A375 (cell line): ENCODE measurements around the gene SH3BGRL3. TPM values are rescaled to one million over a fixed set of nuclear protein-coding genes. Genes with fewer than 3 reads are reported as not detected.

ENCODE experiments used
- total RNA-seq: library from RNA; depleted of rRNA; stranded (reverse); fragments of >200 nt; shearing (Covaris generic); gene quantifications from 2 replicates; pipeline ENCODE4 v1.2.3, GENCODE V29; 2014; rRNA removed

Gene SH3BGRL3
- total RNA-seq, result 113 and 170 TPM in 2 replicates

DNA sequence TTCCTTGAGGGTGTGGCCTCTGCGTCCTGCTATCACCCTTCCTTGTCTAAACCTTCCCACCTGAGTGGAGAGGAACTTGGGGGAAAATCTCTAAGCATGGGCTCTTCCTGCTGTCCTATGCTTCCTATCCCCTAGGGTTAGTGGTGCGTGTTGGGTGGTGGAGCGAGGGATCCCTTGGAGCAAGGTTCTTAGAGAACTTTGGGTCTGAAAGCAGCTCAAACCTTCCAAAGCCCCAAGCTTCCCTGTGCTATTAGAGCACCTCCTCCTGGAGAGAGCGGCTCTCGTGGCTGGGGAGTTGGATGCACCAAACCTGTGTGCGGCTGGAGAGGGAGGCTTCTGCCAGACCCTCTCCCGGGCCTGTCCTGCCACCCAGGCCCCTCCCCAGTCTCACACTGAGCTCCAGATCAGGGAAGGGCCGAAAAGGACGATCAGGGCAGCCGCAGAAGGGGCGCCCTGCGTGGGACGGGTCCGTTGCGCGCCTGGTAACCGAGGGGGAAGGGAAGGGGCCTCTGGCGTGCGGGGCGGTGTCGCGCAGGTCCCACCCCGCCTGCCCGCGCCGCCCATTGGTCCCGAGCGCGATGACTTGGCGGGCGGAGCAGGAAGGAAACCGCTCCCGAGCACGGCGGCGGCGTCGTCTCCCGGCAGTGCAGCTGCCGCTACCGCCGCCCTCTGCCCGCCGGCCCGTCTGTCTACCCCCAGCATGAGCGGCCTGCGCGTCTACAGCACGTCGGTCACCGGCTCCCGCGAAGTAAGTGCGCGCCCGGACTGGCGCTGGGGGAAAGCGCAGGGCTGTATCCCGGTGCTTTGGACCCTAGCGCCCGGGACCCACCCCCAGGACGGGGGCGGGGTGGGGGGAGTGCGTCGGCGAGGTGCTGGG, at the start of gene SH3BGRL3:
SH3BGRL3 (plus strand) TSS at position 631 of the 877 bp plus-strand sequence; CDS start at position 701, 70 bp downstream.

DNA sequence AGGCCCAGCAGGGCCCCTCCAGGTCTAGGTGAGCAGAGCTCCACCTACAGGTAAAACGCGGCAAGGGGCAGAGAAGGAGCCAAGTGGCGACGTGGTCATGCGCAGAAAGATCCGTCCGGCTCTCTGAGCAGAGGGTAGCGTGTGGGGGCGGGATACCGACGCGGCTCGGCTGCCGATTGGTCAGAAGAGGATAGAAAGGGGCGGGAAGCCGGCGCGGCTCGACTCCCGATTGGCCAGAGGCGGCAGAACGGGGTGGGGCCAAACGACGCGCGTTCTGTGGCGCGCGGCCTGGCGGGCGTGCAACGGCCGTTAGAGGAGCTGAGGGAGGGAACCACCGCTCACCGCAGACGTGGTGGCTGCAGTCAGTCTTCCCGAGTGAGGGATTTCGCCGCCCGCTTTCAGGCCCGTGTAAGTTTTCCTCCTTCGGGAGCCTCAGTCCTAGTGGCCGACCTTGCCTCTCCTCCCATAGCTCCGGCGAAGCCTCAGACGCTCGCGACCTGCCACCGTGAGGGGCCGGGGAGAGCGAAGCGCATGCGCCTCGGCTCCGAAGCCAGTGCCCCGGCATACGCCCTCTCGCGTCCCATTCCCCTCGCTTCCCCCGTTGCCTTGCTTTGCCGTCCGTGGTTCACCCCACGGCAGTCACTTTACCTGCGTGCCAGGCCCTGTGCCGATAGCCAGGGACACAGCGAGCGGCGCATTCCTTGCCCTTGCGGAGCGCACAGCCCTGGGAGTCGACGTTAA, 45.8 kb upstream of the SH3BGRL3 start, which contains the start of gene CEP85:
CEP85 (plus strand) TSS at position 298 of the 741 bp plus-strand sequence. CDS start 5,584 bp downstream, outside the sequence.

DNA sequence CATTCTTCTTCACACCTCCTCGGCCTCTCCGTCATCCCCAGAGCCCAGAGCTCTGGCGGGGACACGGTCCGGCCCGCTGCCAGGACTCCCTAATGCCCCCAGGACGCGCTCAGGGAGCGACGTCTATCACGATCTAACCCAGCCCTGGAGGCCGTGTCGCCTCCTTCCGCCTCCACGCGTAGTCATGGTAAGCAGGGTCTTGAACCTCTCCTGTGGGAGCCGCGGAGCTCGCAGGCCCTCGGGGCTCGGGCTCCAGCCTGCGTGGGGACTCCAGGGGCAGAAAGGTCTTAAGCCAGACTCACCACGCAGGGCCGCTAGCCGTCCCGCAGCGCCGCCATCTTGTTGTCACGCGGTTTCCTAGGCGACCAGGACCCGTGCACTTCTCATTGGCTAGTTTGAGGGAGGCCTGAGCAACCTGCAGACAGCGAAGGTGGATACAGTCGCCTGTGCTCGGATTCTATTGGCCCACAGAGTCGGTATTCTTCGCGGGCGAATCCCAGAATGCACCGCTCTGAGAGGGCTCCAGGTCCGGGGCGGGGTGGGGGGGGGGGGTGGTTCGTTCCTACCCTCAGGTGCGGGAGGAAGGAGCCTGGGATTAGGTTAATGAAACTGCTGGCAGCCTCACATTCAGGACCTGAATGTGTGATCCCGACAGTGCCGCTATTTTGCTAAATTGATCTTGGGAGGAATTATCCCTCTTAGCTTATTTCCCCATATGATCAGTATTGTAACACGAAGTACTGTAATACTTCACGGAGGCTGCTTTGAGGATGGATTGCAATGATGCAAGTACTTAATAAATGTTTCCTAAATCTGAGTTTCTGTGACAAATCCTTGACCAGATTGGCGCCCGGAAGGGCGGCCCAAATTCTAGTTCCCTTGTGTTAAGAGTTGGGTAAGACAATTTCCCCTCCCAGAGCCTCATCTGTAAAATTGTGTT, 26.7 kb downstream of the SH3BGRL3 start, which contains the start of gene UBXN11:
UBXN11 (minus strand) TSS at position 347 of the 940 bp plus-strand sequence. CDS start 3,753 bp downstream, outside the sequence.

DNA sequence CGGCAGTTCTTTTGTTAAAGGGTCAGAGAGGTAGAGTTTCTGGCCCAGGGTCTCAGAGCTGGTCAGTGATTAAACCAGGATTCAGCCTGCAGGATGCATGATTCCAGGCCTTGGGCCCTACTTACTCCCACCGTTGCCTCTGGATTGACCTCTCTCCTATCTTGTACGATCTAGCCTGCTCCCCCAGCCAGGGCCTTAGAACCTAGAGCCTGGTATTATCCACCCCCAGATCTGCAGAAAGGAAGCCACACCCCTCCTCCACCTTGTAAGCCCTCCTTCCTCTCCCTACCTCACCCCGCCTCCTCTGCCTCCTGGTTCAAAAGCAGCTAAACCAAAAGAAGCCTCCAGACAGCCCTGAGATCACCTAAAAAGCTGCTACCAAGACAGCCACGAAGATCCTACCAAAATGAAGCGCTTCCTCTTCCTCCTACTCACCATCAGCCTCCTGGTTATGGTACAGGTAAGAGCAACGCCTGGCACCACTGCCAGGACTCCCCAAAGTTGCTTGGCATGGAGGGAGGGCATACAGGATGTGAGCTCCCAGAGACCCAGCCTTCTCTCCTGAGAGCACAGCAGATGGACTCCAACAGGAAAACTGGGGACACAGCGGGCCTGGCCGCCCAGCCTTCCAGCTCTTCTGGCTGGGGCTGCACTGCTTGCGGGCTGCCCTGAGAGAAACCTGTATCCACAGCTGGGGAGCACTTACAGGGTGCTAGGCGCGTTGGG, 37.9 kb downstream of the SH3BGRL3 start, which contains the start of gene CD52:
CD52 (plus strand) TSS at position 347 of the 726 bp plus-strand sequence; CDS start at position 407, 60 bp downstream.

Other genes starting within 250 kb of the SH3BGRL3 start
- gene SLC30A2, start 234.0 kb upstream of the SH3BGRL3 start, total RNA-seq, result not detected in 2 replicates
- gene TRIM63, start 212.5 kb upstream of the SH3BGRL3 start, total RNA-seq, result not detected in 2 replicates
- gene PDIK1L, start 168.3 kb upstream of the SH3BGRL3 start, total RNA-seq, result 4.8 and 5.0 TPM in 2 replicates
- gene FAM110D, start 121.0 kb upstream of the SH3BGRL3 start, total RNA-seq, result 0.03 TPM in 1 of 2 replicates, not detected in the other
- not detected in 2 replicates for gene C1orf232, start 111.1 kb upstream of the SH3BGRL3 start, total RNA-seq
- gene ZNF593, start 110.2 kb upstream of the SH3BGRL3 start, total RNA-seq, result 69.6 and 124 TPM in 2 replicates
- gene ZNF593OS, start 108.3 kb upstream of the SH3BGRL3 start, total RNA-seq, result 0.41 TPM in 1 of 2 replicates, not detected in the other
- gene CNKSR1, start 102.6 kb upstream of the SH3BGRL3 start, total RNA-seq, result 0.98 and 1.8 TPM in 2 replicates
- not detected in 2 replicates for gene CATSPER4, start 89.5 kb upstream of the SH3BGRL3 start, total RNA-seq
- gene CEP85, start 45.9 kb upstream of the SH3BGRL3 start, total RNA-seq, result 24.5 and 25.3 TPM in 2 replicates
- 13.4 and 16.9 TPM in 2 replicates for gene UBXN11, start 26.6 kb downstream of the SH3BGRL3 start, total RNA-seq
- 0.41 TPM in 1 of 2 replicates, not detected in the other for gene CD52, start 37.9 kb downstream of the SH3BGRL3 start, total RNA-seq
- gene CRYBG2, start 74.0 kb downstream of the SH3BGRL3 start, total RNA-seq, result 0.03 TPM in 1 of 2 replicates, not detected in the other
- not detected in 2 replicates for gene ZNF683, start 92.7 kb downstream of the SH3BGRL3 start, total RNA-seq
- gene LIN28A, start 130.7 kb downstream of the SH3BGRL3 start, total RNA-seq, result not detected in 2 replicates
- 31.8 and 39.5 TPM in 2 replicates for gene DHDDS, start 152.2 kb downstream of the SH3BGRL3 start, total RNA-seq
- 609 and 636 TPM in 2 replicates for gene HMGN2, start 192.4 kb downstream of the SH3BGRL3 start, total RNA-seq
- 51.8 and 60.9 TPM in 2 replicates for gene RPS6KA1, start 249.7 kb downstream of the SH3BGRL3 start, total RNA-seq